Progenitor cell of endocrine pancreas (in vitro differentiated cells): ENCODE data around the gene PLEKHG7. TPM values are rescaled to one million over a fixed set of nuclear protein-coding genes. Genes with fewer than 3 reads are reported as not detected.
"Not testable (repeated sequence)": the region's sequence is repeated elsewhere in the genome, so short reads cannot be mapped to it uniquely, and the experiment has no call there.

Experiments used
- DNase-seq: peaks from one replicate; pipeline ENCODE4 v3.0.0; 2021; ENCODE audit warnings: low spot score; ENCODE audit not compliant: unreplicated experiment
- H3K27ac Mint-ChIP-seq: 2 replicates; pipeline ENCODE4 v1.8.0; 2021; ENCODE audit warnings: mild to moderate bottlenecking, moderate library complexity, mixed read lengths
- H3K27me3 Mint-ChIP-seq: 2 replicates; pipeline ENCODE4 v1.8.0; 2021; ENCODE audit warnings: mixed read lengths
- H3K36me3 Mint-ChIP-seq: 2 replicates; pipeline ENCODE4 v1.8.0; 2022; ENCODE audit warnings: mixed read lengths; ENCODE audit not compliant: insufficient read depth
- H3K4me1 Mint-ChIP-seq: 2 replicates; pipeline ENCODE4 v1.8.0; 2021; ENCODE audit warnings: low read depth, mixed read lengths
- H3K4me3 Mint-ChIP-seq: 2 replicates; pipeline ENCODE4 v1.8.0; 2021; ENCODE audit warnings: low read depth, mild to moderate bottlenecking, moderate library complexity, mixed read lengths
- H3K9me3 Mint-ChIP-seq: 2 replicates; pipeline ENCODE4 v1.8.0; 2021; ENCODE audit warnings: low read depth, mixed read lengths
- total RNA-seq: library from RNA; stranded (reverse); gene quantifications from 2 replicates; pipeline ENCODE4 v1.2.1, GENCODE V29; 2021
- TF ChIP-seq, protein P1 (sequence below): fragments of 200-600 bp; sonication (generic); IDR thresholded peaks from one replicate; pipeline ENCODE4 v1.5.0; 2021; ENCODE audit warnings: antibody characterized with exemption, mild to moderate bottlenecking; ENCODE audit not compliant: unreplicated experiment

Gene PLEKHG7
- total RNA-seq, 1 donor from 2014 or later = 0.65 TPM

GRCh38 chr12:92740411-92740810 is 37.6 kb downstream of the PLEKHG7 start:
- no peak for DNase-seq
- H3K27ac Mint-ChIP-seq = no peak overlapping the region
- H3K36me3 Mint-ChIP-seq = no peaks in the 10 kb centered on the region
- no peak overlapping the region for H3K4me3 Mint-ChIP-seq
- H3K4me1 Mint-ChIP-seq = peaks cover 2% of the 10 kb centered on the region
- no peaks in the 10 kb centered on the region for H3K9me3 Mint-ChIP-seq
- H3K27me3 Mint-ChIP-seq = peaks cover 3% of the 10 kb centered on the region
- TF ChIP-seq, protein P1, sequence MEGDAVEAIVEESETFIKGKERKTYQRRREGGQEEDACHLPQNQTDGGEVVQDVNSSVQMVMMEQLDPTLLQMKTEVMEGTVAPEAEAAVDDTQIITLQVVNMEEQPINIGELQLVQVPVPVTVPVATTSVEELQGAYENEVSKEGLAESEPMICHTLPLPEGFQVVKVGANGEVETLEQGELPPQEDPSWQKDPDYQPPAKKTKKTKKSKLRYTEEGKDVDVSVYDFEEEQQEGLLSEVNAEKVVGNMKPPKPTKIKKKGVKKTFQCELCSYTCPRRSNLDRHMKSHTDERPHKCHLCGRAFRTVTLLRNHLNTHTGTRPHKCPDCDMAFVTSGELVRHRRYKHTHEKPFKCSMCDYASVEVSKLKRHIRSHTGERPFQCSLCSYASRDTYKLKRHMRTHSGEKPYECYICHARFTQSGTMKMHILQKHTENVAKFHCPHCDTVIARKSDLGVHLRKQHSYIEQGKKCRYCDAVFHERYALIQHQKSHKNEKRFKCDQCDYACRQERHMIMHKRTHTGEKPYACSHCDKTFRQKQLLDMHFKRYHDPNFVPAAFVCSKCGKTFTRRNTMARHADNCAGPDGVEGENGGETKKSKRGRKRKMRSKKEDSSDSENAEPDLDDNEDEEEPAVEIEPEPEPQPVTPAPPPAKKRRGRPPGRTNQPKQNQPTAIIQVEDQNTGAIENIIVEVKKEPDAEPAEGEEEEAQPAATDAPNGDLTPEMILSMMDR = no peak

GRCh38 chr12:92743026-92743425 is 40.2 kb downstream of the PLEKHG7 start:
- no peak overlapping the region for H3K4me3 Mint-ChIP-seq

DNA sequence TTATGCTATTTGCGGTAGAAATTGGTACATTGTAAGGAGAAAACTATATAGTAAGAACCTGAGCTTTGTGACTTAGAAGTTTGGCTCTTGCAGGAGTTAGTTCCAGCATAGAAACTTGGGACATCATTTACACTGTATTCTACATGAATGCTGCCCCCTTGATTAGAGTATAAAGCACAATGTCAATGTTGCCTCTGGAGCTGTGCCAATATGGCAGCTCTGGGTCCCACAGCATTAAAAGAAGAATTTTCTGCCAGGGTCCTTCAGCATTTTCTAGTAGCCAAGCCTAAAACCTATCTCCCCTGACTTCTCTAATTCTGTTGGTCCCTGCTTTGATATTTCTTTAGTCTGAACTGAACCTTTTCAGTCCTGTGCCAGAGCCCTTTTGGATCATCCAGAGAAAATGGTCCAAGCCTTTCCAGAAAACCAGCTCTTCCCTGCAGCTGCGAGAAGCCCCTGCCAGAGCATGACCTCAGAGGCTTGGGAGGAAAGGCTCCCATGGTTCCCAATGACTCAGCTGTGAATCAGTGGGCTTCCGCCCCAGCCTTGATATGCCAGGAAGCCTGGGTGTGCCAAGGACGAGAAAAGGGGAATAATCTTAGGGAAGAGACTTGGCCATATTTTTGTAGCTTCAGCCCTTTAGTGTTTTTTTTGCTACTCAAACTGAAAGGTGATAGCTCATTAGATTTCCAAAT is 43.2 kb downstream of the PLEKHG7 start:
- Mint-ChIP-seq H3K9me3 (no peaks in the 10 kb centered on the region), H3K36me3 (no peaks in the 10 kb centered on the region)
- TF ChIP-seq, protein P1 = no peak

More at GRCh38 chr12:92743026-92743425, 40.2 kb downstream of the PLEKHG7 start:
- DNase-seq = no peak
- H3K27ac Mint-ChIP-seq = no peak overlapping the region
- no peaks in the 10 kb centered on the region for H3K9me3 Mint-ChIP-seq
- H3K27me3 Mint-ChIP-seq = peaks cover 3% of the 10 kb centered on the region
- H3K4me1 Mint-ChIP-seq = no peaks in the 10 kb centered on the region
- H3K36me3 Mint-ChIP-seq = no peaks in the 10 kb centered on the region
- TF ChIP-seq, protein P1 = no peak

GRCh38 chr12:92747151-92747550 is 44.4 kb downstream of the PLEKHG7 start:
- no peak for DNase-seq
- no peaks in the 10 kb centered on the region for H3K9me3 Mint-ChIP-seq
- no peaks in the 10 kb centered on the region for H3K36me3 Mint-ChIP-seq
- no peaks in the 10 kb centered on the region for H3K4me1 Mint-ChIP-seq
- no peak overlapping the region for H3K27ac Mint-ChIP-seq
- H3K4me3 Mint-ChIP-seq = no peak overlapping the region
- TF ChIP-seq, protein P1 = no peak
- H3K27me3 Mint-ChIP-seq = peaks cover 2% of the 10 kb centered on the region

More for the DNA sequence above, 43.2 kb downstream of the PLEKHG7 start:
- Mint-ChIP-seq H3K27ac (no peak overlapping the region), H3K4me1 (no peaks in the 10 kb centered on the region), H3K4me3 (no peak overlapping the region), H3K27me3 (peaks cover 3% of the 10 kb centered on the region)
- no peak for DNase-seq

DNA sequence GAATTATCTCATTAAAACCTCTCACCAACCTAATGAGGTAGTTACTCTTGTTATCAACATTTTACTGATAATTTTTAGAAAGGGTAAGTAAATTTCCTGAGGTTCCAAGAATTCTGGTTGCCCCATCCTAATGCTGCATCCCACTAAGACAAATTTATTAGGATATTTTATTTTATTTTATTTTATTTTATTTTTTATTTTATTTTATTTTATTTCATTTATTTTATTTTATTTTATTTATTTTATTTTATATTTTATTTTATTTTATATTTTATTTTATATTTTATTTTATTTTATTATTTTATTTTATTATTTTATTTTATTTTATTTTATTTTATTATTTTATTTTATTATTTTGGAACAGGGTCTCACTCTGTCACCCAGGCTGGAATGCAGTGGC is 46.9 kb downstream of the PLEKHG7 start:
- not testable (repeated sequence) for H3K4me3 Mint-ChIP-seq, H3K27ac Mint-ChIP-seq, DNase-seq, H3K27me3 Mint-ChIP-seq, H3K4me1 Mint-ChIP-seq, H3K36me3 Mint-ChIP-seq, H3K9me3 Mint-ChIP-seq
